IgD-negative memory B cell (primary cell): ENCODE data around the gene GLRB. TPM values are rescaled to one million over a fixed set of nuclear protein-coding genes. Genes with fewer than 3 reads are reported as not detected.

ENCODE experiments used
- H3K27ac Mint-ChIP-seq, 3 donors: one replicate each; pipeline ENCODE4 v1.8.0; 2020 to 2022; ENCODE audit warnings: mild to moderate bottlenecking in 3 of 3, mixed read lengths in 3 of 3, moderate library complexity in 1 of 3
- H3K27me3 Mint-ChIP-seq: one replicate; pipeline ENCODE4 v1.8.0; 2021; ENCODE audit warnings: mixed read lengths
- H3K36me3 Mint-ChIP-seq: one replicate; pipeline ENCODE4 v1.8.0; 2020; ENCODE audit warnings: mild to moderate bottlenecking, mixed read lengths
- H3K4me1 Mint-ChIP-seq, 3 donors: one replicate each; pipeline ENCODE4 v1.8.0; 2020 to 2022; ENCODE audit warnings: mixed read lengths in 3 of 3, mild to moderate bottlenecking in 1 of 3
- H3K4me3 Mint-ChIP-seq, 4 donors: one replicate each; pipeline ENCODE4 v1.8.0; 2020 to 2022; ENCODE audit warnings: mild to moderate bottlenecking in 4 of 4, mixed read lengths in 4 of 4, moderate library complexity in 3 of 4
- H3K9me3 Mint-ChIP-seq, 3 donors: one replicate each; pipeline ENCODE4 v1.8.0; 2020 to 2021; ENCODE audit warnings: mixed read lengths in 3 of 3, mild to moderate bottlenecking in 1 of 3
- polyA plus RNA-seq: library from polyadenylated mRNA; unstranded; fragments of 300-500 nt; fragmentation: Illumina TruSeq; gene quantifications from one replicate; pipeline ENCODE4 v1.2.3, GENCODE V29; 2021

The GLRB gene
- polyA plus RNA-seq, 1 donor from 2014 or later, result not detected

DNA sequence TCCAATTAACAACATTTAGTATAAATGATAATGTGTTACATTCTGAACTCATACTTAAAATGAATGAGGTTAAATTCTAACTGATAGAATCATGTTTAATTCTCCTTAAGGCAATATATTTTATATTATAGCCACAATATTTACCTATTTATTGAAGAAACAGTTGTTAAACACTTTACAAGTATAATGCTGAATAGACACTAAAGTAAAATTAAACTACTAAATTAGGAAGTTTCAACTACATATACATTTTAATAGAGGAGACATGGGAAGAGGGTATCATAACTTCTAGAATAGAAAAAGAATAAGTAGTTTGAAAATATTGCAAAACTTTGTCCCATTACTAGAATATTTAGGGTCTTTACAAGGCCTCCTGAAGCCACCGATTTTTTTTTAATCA is 108.3 kb downstream of the GLRB start:
- Mint-ChIP-seq H3K9me3 (peaks cover 3 to 7% (median 4%) of the 10 kb centered on the region in 3 donors), H3K27ac (no peak overlapping the region), H3K36me3 (no peaks in the 10 kb centered on the region), H3K4me3 (no peak overlapping the region), H3K27me3 (no peaks in the 10 kb centered on the region), H3K4me1 (no peaks in the 10 kb centered on the region)

DNA sequence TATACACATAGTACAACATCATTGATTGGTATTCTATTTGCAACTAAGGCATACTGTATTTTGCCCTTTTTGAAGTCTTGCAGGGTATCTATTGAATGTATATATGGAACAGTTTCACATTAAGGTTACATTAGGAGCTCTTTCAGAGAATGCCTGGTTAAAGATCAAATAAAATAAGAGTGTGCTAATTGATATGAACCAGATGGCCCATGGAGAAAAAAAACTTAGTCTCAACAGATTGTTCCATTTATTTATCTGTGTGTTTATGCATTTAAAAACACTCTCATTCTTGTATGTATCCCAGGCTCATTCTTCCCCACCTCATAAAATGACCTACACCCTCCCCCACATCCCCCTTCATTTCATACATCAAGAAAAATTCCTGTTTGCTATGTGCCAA is 109.4 kb downstream of the GLRB start:
- Mint-ChIP-seq H3K4me1 (no peaks in the 10 kb centered on the region), H3K4me3 (no peak overlapping the region), H3K36me3 (no peaks in the 10 kb centered on the region), H3K27me3 (no peaks in the 10 kb centered on the region), H3K9me3 (peaks cover 3 to 7% (median 4%) of the 10 kb centered on the region in 3 donors), H3K27ac (no peak overlapping the region)

DNA sequence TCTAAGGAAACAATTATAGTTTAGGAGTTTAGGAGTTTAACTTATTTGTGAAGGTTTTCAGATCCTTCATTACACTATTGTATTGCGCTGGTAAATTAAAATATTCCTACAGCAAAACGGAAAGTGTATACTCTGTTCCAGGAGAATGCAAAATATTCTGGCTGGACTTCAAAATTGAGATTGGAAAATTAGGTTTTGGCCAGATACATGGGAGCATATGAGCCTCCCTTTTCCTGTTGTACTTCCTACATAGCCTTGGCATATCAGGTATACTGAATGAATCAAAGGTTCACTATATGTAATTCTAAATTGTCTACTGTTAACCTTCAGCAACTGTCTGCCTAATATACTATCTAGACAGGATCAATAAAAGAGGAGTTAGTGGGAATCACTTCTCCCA is 119.4 kb downstream of the GLRB start:
- H3K4me3 Mint-ChIP-seq, result no peak overlapping the region
- no peaks in the 10 kb centered on the region for H3K4me1 Mint-ChIP-seq
- no peaks in the 10 kb centered on the region for H3K36me3 Mint-ChIP-seq
- H3K27me3 Mint-ChIP-seq, result no peaks in the 10 kb centered on the region
- no peak overlapping the region for H3K27ac Mint-ChIP-seq
- H3K9me3 Mint-ChIP-seq, result peaks cover 0 to 1% (median 0%) of the 10 kb centered on the region in 3 donors

DNA sequence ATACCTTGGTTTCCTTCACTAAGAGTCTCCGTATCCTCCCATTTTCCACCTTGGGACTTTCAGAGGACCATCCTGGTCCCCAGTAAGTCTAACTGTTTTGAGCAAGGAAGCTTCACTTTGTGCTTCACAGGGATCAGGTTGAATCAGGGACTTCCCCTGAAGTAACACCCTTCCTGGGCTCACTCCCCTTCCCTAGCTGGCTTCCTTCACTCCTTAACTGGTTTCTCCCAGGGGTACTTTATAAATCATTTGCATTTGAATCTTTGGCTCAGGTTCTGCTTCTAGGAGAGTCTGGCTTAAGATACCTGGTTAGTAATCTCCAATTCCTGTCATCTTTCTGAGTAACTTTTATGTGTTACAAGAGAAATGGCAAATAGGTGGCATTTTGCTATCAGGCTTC is 120.1 kb downstream of the GLRB start:
- H3K9me3 Mint-ChIP-seq, result peaks cover 0 to 1% (median 0%) of the 10 kb centered on the region in 3 donors
- no peaks in the 10 kb centered on the region for H3K36me3 Mint-ChIP-seq
- H3K4me1 Mint-ChIP-seq, result no peaks in the 10 kb centered on the region
- no peak overlapping the region for H3K27ac Mint-ChIP-seq
- H3K27me3 Mint-ChIP-seq, result no peaks in the 10 kb centered on the region
- H3K4me3 Mint-ChIP-seq, result no peak overlapping the region

DNA sequence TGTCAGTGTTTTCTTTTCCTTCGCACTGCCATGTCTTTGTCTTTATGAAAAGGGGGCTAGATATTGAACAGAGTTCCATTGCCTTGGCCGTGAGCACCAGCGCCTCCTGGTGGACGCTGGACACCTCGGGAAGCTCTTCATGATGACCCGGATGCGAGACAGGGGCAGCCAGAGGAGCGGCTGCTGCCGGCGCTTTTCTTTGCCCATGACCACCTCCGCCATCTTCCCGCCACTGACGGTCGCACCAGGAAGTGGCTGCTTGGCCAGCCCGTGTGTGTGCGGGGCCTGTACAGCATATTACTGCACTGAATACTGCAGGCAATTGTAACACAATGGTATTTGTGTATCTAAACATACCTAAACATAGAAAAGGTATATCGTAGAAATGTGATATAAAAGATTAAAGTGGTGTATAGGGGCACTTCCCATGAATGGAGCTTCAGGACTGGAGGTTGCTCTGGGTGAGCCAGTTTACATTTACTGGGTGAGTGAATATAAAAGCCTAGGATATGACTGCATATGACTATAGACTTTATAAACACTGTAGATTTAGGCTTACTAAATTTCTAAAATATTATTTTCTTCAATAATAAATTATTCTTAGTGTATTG is 128.8 kb downstream of the GLRB start:
- H3K36me3 Mint-ChIP-seq, result no peaks in the 10 kb centered on the region
- no peaks in the 10 kb centered on the region for H3K4me1 Mint-ChIP-seq
- H3K27me3 Mint-ChIP-seq, result no peaks in the 10 kb centered on the region
- no peaks in the 10 kb centered on the region for H3K9me3 Mint-ChIP-seq
- peak overlapping the region in 1 of 4 donors; percentile 19 for H3K4me3 Mint-ChIP-seq
- H3K27ac Mint-ChIP-seq, result no peak overlapping the region

DNA sequence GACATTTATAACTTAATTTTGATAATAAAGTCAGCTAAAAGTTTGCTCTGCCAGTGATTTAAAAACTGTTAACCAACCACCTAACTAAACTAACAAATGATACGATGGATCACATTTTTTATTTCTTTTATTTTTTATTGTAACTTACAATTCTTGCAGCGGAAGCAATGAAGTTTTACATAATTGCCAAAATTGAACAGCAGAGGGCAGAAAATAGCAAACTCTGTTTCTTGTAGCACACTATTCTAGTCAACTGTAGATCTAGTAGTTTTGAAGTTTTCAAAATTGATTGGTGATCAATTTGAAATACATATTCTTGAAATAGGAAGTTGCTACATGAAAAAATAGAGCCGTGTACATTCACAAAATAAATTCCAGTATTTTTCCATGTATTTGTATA is 141.8 kb downstream of the GLRB start:
- H3K27me3 Mint-ChIP-seq, result peaks cover 11% of the 10 kb centered on the region
- H3K27ac Mint-ChIP-seq, result no peak overlapping the region
- H3K36me3 Mint-ChIP-seq, result peaks cover 3% of the 10 kb centered on the region
- H3K9me3 Mint-ChIP-seq, result peaks cover 2 to 13% (median 3%) of the 10 kb centered on the region in 3 donors
- H3K4me3 Mint-ChIP-seq, result no peak overlapping the region
- H3K4me1 Mint-ChIP-seq, result no peaks in the 10 kb centered on the region

DNA sequence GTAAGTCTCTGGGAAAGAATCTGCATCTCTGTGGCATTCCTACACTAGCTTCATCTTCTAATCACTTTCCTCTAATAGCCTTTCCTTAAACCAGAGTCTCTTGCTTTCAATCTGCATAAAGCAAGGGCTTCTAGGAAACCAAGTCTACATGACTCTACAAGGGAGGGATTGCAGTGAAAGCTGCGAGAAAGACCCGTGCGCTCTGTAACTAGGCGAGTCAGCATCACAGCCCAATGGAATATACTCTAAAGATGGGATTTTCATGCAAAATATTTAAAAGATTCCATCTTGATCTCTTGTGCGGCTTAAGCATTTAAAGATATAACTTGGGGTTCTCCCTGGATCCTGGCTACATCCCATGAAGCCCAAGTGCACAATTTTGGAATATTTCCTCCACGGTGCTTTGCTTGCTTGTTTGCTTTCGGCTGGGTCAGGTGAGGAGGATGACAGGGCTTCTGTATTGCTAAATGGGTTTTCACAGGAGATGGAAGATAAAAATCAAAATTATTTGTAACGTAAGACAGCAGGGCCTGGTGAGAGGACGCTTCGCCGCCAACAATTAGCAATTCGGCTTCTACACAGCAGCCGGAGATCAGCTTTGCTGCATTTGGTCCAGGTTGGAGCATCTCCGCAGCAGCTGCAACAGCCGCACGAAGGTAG is 143.9 kb downstream of the GLRB start:
- Mint-ChIP-seq H3K9me3 (peaks cover 3 to 14% (median 4%) of the 10 kb centered on the region in 3 donors), H3K27me3 (peaks cover 11% of the 10 kb centered on the region), H3K27ac (no peak overlapping the region), H3K4me3 (no peak overlapping the region), H3K4me1 (no peaks in the 10 kb centered on the region), H3K36me3 (peaks cover 3% of the 10 kb centered on the region)

DNA sequence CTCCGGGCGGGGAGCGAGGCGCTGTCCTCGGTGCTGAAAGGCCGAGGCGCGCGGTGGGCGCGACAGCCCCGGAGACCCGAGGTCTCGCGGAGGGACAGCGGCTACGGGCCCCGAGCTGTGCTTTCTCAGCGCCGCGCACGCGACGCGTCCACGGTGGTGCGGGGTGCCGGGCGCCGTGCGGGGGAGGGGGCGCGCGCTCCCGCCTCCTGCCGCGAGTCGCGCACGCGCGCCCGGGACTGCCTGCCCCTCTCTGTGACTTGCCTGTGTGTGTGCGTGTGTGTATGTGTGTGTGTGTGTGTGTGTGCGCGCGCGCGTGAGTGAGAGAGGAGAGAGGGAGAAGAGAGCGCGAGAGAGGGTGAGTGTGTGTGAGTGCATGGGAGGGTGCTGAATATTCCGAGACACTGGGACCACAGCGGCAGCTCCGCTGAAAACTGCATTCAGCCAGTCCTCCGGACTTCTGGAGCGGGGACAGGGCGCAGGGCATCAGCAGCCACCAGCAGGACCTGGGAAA is 144.5 kb downstream of the GLRB start, which contains the start of gene GRIA2:
Gene GRIA2 (plus strand): TSS at position 358 of the 511 bp plus-strand sequence. CDS start 315 bp downstream, outside the sequence.
- Mint-ChIP-seq H3K4me1 (peaks cover 0 to 2% (median 0%) of the 10 kb centered on the region in 3 donors), H3K4me3 (no peak within 1 kb of the TSS), H3K36me3 (peaks cover 3% of the 10 kb centered on the region), H3K27me3 (peaks cover 11% of the 10 kb centered on the region), H3K27ac (no peak within 1 kb of the TSS), H3K9me3 (peaks cover 3 to 14% (median 4%) of the 10 kb centered on the region in 3 donors)

DNA sequence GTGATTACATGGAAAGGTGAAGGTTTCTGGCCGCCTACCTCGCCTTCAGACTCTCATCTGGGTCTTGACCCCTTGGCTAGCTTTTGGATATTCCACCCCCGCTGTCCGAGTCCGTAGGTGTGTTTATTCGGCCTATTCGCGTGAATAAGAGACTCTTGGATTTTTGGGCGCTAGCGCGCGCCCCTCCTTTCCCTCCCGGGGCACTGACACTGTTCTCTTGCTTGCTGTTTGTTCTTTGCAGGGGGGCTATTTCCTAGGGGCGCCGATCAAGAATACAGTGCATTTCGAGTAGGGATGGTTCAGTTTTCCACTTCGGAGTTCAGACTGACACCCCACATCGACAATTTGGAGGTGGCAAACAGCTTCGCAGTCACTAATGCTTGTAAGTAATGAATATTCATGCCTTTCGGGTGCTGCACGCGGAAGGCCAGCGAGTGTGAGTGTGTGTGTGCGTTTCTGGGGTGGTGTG is 145.5 kb downstream of the GLRB start:
- Mint-ChIP-seq H3K4me1 (peaks cover 0 to 2% (median 0%) of the 10 kb centered on the region in 3 donors), H3K27me3 (peaks cover 11% of the 10 kb centered on the region), H3K36me3 (peaks cover 3% of the 10 kb centered on the region), H3K4me3 (no peak overlapping the region), H3K9me3 (peaks cover 3 to 14% (median 4%) of the 10 kb centered on the region in 3 donors), H3K27ac (no peak overlapping the region)

Other genes with a start within 250 kb of the GLRB start
- not detected for gene PDGFC, start 104.4 kb upstream of the GLRB start, polyA plus RNA-seq
- not detected for gene GRIA2, start 144.6 kb downstream of the GLRB start, polyA plus RNA-seq